Common myeloid progenitor, CD34-positive (primary cell): ENCODE measurements around the gene CAPN9.

Experiments
- CTCF ChIA-PET: fragments of 350-600 bp; sonication (Branson Sonifier 250); formaldehyde crosslinking; loops from one replicate; lab custom pipeline; 2021; ENCODE audit warnings: antibody characterized with exemption; lab: Charles Lee
- POLR2A ChIA-PET: fragments of 350-600 bp; sonication (Branson Sonifier 250); formaldehyde crosslinking; loops from one replicate; lab custom pipeline; 2021; ENCODE audit warnings: antibody characterized with exemption; lab: Charles Lee
- DNase-seq, 3 donors: peaks; one replicate each; pipeline versions ENCODE4 v3.0.0 to v3.0.0-alpha.2; 2013
- H3K27ac ChIP-seq, 2 experiments: 1 replicate in 1 of 2; 2 replicates in 1 of 2; pipeline ENCODE4 v1.7.0; 2013; ENCODE audit warnings: inconsistent platforms in 2 of 2, low read length in 2 of 2, mild to moderate bottlenecking in 2 of 2, low read depth in 1 of 2, moderate library complexity in 1 of 2; ENCODE audit not compliant: severe bottlenecking in 2 of 2, insufficient read depth in 1 of 2, poor library complexity in 1 of 2
- H3K27me3 ChIP-seq, 5 experiments: replicated peaks in 2 of 5; 1 replicate in 3 of 5; 2 replicates in 2 of 5; pipeline versions ENCODE4 v1.6.1 to v1.7.0; 2013; ENCODE audit warnings: low read length in 4 of 5, mild to moderate bottlenecking in 2 of 5, moderate library complexity in 2 of 5, inconsistent platforms in 1 of 5; ENCODE audit not compliant: insufficient read depth in 5 of 5, control insufficient read depth in 4 of 5
- H3K36me3 ChIP-seq, 4 experiments: 1 replicate in 2 of 4; 2 replicates in 2 of 4; pipeline versions ENCODE4 v1.6.1 to v1.7.0; 2013; ENCODE audit warnings: low read length in 3 of 4, control low read depth in 1 of 4, mild to moderate bottlenecking in 1 of 4; ENCODE audit not compliant: control insufficient read depth in 4 of 4, insufficient read depth in 4 of 4
- H3K4me1 ChIP-seq, 4 experiments: 1 replicate in 3 of 4; 2 replicates in 1 of 4; pipeline versions ENCODE4 v1.6.1 to v1.7.1; 2013; ENCODE audit warnings: low read length in 3 of 4, mild to moderate bottlenecking in 3 of 4, control low read depth in 1 of 4, inconsistent platforms in 1 of 4, moderate library complexity in 1 of 4; ENCODE audit not compliant: control insufficient read depth in 4 of 4, insufficient read depth in 4 of 4; ENCODE audit errors: control extremely low read depth in 1 of 4
- H3K4me3 ChIP-seq, 7 experiments: 1 replicate in 4 of 7; 2 replicates in 3 of 7; pipeline versions ENCODE4 v1.5.1 to v1.7.0; 2013; ENCODE audit warnings: mild to moderate bottlenecking in 7 of 7, low read length in 6 of 7, moderate library complexity in 6 of 7, inconsistent platforms in 2 of 7, low read depth in 2 of 7, control low read depth in 1 of 7; ENCODE audit not compliant: insufficient read depth in 4 of 7, control insufficient read depth in 1 of 7; ENCODE audit errors: extremely low read depth in 1 of 7
- H3K9me3 ChIP-seq, 5 experiments: 1 replicate in 4 of 5; 2 replicates in 1 of 5; pipeline versions ENCODE4 v1.6.1 to v1.7.1; 2013; ENCODE audit warnings: low read length in 4 of 5, mild to moderate bottlenecking in 2 of 5, inconsistent platforms in 1 of 5, low read depth in 1 of 5, moderate library complexity in 1 of 5; ENCODE audit not compliant: control insufficient read depth in 4 of 5, insufficient read depth in 2 of 5; ENCODE audit errors: control extremely low read depth in 1 of 5
- WGBS: methylation state at CpG from one replicate; pipeline ENCODE4 v1.1.5; 2013; ENCODE audit not compliant: insufficient coverage; 5-methylcytosine and 5-hydroxymethylcytosine counted together

CAPN9 gene

GRCh38 chr1:230737622-230738262 is 9.4 kb upstream of the CAPN9 start:
- no peaks in the 10 kb centered on the region for H3K36me3 ChIP-seq
- no peak overlapping the region for H3K4me3 ChIP-seq
- 100% methylated on average over 1 of the region's 3 CpGs for whole genome bisulfite sequencing
- no peak overlapping the region for H3K27ac ChIP-seq
- CTCF ChIA-PET: no interaction called here
- peaks cover 0 to 4% (median 4%) of the 10 kb centered on the region in 5 experiments for H3K9me3 ChIP-seq
- POLR2A ChIA-PET: no interaction called here
- peaks cover 0 to 11% (median 2%) of the 10 kb centered on the region in 5 experiments for H3K27me3 ChIP-seq
- DNase-seq: no peak
- H3K4me1 ChIP-seq: no peaks in the 10 kb centered on the region

DNA sequence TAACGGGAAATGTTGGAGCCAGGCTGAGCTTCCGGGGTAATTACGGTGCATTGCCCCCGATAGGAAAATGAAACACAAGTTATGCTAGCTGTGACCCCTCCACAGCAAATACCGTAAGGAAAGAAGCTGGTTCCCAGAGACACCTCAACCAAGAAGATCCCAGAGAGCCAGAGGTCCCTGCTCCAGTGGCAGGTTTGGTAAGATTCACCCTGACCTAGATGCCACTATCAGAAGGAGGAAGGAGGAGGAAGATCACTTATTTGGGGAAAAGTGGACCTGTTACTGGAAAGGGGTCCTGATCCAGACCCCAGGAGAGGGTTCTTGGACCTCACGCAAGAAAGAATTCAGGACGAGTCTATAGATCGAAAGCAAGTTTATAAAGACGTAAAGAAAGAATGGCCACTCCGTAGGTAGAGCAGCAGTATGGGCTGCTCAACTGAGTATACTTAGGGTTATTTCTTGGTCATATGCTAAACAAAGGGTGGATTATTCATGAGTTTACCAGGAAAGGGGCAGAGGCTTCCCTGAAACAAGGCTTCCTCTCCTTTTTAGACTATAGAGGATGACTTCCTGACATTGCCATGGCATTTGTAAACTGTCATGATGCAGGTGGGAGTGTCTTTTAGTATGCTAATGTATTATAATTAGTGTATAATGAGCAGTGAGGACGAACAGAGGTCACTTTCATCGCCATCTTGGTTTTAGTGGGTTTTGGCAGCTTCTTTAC is 7.5 kb upstream of the CAPN9 start:
- ChIA-PET POLR2A (no interaction called here), CTCF (no interaction called here)
- H3K27me3 ChIP-seq: peaks cover 0 to 11% (median 2%) of the 10 kb centered on the region in 5 experiments
- peaks cover 0 to 4% (median 4%) of the 10 kb centered on the region in 5 experiments for H3K9me3 ChIP-seq
- no peaks in the 10 kb centered on the region for H3K36me3 ChIP-seq
- DNase-seq: no peak
- 95% methylated on average over 11 of the region's 12 CpGs for WGBS
- no peak overlapping the region for H3K4me3 ChIP-seq
- H3K27ac ChIP-seq: no peak overlapping the region
- H3K4me1 ChIP-seq: no peaks in the 10 kb centered on the region

DNA sequence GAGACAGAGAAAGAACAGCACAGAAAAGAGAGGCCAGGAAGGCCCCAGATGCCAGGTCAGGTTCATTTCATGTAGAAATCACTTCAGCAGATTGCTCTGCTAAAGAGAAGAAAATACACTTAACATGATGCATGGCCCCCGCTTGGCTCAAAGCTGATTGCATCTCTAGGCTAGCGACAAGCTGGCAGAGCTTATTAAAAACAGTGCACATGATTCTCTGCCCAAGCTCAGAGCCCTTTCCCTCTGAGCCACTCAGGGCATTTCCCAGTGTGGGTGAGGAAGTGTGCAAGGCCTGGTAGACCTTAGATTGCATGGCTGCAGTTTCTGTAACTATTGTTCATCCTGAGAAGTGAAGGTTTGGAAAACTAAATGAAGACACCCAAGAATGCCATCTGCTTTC is 3.3 kb upstream of the CAPN9 start:
- H3K27ac ChIP-seq: no peak overlapping the region
- no peak overlapping the region for H3K4me3 ChIP-seq
- POLR2A ChIA-PET: no interaction called here
- no peaks in the 10 kb centered on the region for H3K36me3 ChIP-seq
- H3K27me3 ChIP-seq: peaks cover 0 to 1% (median 0%) of the 10 kb centered on the region in 5 experiments
- no peaks in the 10 kb centered on the region for H3K9me3 ChIP-seq
- 91% methylated on average over 2 of the region's 2 CpGs for WGBS
- CTCF ChIA-PET: interaction anchor here (0.8 kb wide), 1 partner anchor 315 kb away, joined by 3 read pairs; no protein-coding TSS in a partner anchor
- DNase-seq: no peak
- H3K4me1 ChIP-seq: peaks cover 0 to 2% (median under 1%) of the 10 kb centered on the region in 4 experiments

GRCh38 chr1:230744382-230744781 is 2.8 kb upstream of the CAPN9 start:
- POLR2A ChIA-PET: no interaction called here
- Histone ChIP-seq H3K36me3 (no peaks in the 10 kb centered on the region), H3K4me1 (peaks cover 0 to 4% (median 1%) of the 10 kb centered on the region in 4 experiments), H3K4me3 (no peak overlapping the region), H3K9me3 (no peaks in the 10 kb centered on the region), H3K27me3 (peaks cover 0 to 1% (median 0%) of the 10 kb centered on the region in 5 experiments), H3K27ac (no peak overlapping the region)
- WGBS: 97% methylated on average over 4 of the region's 5 CpGs
- DNase-seq: no peak
- CTCF ChIA-PET: interaction anchor here (0.8 kb wide), 1 partner anchor 315 kb away, joined by 3 read pairs; no protein-coding TSS in a partner anchor

GRCh38 chr1:230745071-230745470 is 2.1 kb upstream of the CAPN9 start:
- Histone ChIP-seq H3K36me3 (no peaks in the 10 kb centered on the region), H3K4me1 (peaks cover 0 to 4% (median 1%) of the 10 kb centered on the region in 4 experiments), H3K9me3 (no peaks in the 10 kb centered on the region), H3K4me3 (no peak overlapping the region), H3K27ac (no peak overlapping the region), H3K27me3 (peaks cover 0 to 1% (median 0%) of the 10 kb centered on the region in 5 experiments)
- DNase-seq: no peak
- CTCF ChIA-PET: no interaction called here
- POLR2A ChIA-PET: no interaction called here
- WGBS: 84% methylated on average over 3 of the region's 3 CpGs

GRCh38 chr1:230746617-230747016 is 571 bp upstream of the CAPN9 start:
- Histone ChIP-seq H3K4me1 (peaks cover 0 to 4% (median 1%) of the 10 kb centered on the region in 4 experiments), H3K27me3 (peaks cover 0 to 3% (median 1%) of the 10 kb centered on the region in 5 experiments), H3K27ac (no peak overlapping the region), H3K9me3 (no peaks in the 10 kb centered on the region), H3K4me3 (no peak overlapping the region), H3K36me3 (no peaks in the 10 kb centered on the region)
- DNase-seq: no peak
- 85% methylated on average over 2 of the region's 4 CpGs for WGBS
- ChIA-PET POLR2A (interaction anchor here (0.6 kb wide), 1 partner anchor 225 kb away, joined by 4 read pairs; no protein-coding TSS in a partner anchor), CTCF (no interaction called here)
